Omental fat pad (tissue), 4 donors: ENCODE measurements around the gene GLIS1. TPM values are rescaled to one million over a fixed set of nuclear protein-coding genes. Genes with fewer than 3 reads are reported as not detected.

Experiments used
- ATAC-seq: fragments of 150-250 bp; one replicate; pipeline ENCODE4 v1.9.1; 2016; ENCODE audit warnings: mild to moderate bottlenecking, moderate library complexity; ENCODE audit not compliant: low FRiP score
- DNase-seq: peaks from one replicate; pipeline ENCODE4 v3.0.0-alpha.2; 2019; ENCODE audit warnings: low spot score
- CTCF ChIP-seq, 3 donors: fragments of 450-650 bp; IDR thresholded peaks; one replicate each; pipeline ENCODE4 v1.5.1; 2016 to 2017; ENCODE audit warnings: antibody characterized with exemption in 3 of 3, mild to moderate bottlenecking in 3 of 3, moderate library complexity in 2 of 3
- total RNA-seq, 4 donors: library from RNA; depleted of rRNA; stranded (reverse); fragments of >200 nt; gene quantifications; one replicate each; pipeline ENCODE4 v1.1.0, GENCODE V29; 2016

The GLIS1 gene
- total RNA-seq, 4 donors from 2014 or later, result 0.19 to 1.4 (median 0.75) TPM

DNA sequence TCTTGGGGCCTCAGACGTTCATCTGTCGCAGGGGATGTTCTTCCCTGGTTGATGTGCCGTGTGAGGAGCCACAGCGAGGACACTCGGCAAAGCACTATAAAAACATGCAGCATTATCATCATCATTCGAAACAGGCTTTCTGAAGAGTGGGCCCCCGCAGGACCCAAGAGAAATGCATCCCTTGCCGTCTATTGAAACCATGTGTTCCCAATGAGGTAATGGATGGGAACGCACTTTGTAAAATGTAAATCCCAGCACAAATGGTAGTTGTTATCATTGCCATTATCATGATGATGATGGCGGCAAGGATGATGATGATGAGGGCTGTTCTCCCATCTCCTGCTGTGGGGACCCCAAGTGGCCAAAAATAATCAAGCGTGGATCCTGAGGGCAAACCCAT, 76.8 kb downstream of the GLIS1 start:
- DNase-seq (no peak), ATAC-seq (no peak)
- TF ChIP-seq CTCF (IDR thresholded peaks at IDR 0.05), result no peak

DNA sequence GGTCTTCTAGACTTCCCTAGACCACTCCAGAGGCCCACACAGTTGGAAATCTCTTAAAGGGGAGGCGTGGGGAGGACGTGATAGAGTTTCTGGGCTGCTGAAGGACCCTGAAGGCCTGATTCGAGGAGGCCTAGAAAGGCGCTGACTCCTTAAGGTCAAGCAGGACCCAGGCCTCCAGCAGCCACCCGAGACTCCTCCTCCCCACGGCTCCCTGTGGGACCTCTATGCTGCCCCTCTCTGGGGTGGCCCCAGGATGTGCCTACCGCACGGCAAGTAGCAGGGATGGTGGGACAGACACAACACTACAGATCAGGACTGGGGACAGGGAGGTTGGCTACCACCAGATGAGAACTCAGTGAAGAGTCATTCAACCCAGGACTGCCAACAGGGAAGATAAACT, 77.5 kb downstream of the GLIS1 start:
- DNase-seq (no peak), ATAC-seq (no peak)
- TF ChIP-seq CTCF (IDR thresholded peaks at IDR 0.05), result no peak

DNA sequence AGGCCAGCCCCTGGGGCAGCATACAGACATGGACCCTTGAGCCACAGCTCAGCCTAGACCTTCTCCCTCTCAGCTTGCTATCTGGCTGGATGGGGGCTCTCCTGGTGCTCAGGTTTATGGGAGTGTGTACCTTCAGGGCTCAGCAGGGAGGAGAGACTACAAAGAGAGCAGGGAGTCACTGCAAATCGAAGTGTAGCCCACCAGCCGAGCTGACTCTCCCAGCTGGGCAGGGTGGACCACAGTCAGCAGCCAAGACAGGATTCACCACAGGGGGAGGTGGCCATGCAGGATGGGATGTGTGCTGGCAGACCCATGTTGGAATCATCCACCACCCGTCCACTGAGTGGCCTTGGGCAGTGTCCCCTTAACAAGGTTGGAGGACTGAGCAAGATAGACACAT, 78.3 kb downstream of the GLIS1 start:
- TF ChIP-seq CTCF (IDR thresholded peaks at IDR 0.05), result no peak
- no peak for ATAC-seq
- DNase-seq, result no peak

DNA sequence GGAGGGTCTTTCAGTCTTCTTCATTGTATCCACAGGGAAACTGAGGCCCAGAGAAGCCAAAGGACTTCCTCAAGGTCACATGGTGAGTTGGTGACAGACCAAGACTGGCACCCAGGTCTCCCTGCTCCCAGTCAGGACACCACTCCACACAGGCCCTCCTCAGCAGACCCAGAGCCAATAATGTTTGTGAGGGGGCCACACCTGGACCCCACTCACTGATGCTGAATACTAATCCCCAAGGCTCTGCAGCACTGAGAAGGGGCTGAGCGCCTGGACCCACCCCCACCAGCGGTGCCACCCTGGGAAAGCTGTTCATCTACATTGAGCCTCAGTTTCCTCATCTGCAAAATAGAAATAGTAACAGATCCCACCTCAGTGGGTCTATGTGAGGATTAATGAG, 79.5 kb downstream of the GLIS1 start:
- no peak for TF ChIP-seq CTCF (IDR thresholded peaks at IDR 0.05)
- DNase-seq (no peak), ATAC-seq (no peak)

DNA sequence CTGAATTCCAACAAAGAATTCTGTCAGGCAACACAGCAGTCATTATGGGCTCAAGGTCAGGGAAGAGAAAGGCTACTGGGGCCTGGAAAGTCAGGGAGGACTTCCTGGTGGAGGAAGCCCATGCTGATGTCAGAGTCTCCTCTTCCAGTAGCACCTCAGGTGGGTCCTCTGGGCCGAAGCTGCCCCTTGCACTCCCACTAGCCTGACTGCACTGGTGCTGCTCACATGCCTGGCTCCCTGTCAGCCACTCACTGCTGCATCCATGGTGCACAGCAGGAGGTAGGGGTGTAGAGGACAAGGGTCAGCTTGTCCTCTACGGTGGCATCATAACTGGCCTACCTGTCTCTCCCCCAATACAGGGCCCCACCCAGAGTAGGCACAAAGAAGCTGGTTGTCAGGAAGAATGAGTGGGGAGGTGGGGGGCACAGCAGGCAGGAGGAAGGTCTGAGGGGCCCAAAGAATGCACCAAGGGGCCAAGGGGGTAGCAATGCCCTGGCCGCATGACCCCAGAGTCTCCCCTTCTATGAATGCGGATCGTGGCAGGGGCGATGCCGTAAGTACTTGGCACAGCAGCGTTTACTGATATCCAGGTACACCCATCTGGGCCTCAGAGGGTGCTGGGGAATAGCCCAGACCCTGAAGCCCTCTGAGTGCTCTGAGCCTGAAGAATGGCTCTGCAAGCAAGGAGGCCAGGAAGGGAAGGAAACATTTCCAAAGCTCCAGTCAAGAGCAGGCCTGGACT, 80.3 kb downstream of the GLIS1 start:
- no peak for DNase-seq
- ATAC-seq, result no peak
- no peak for TF ChIP-seq CTCF (IDR thresholded peaks at IDR 0.05)

- TF ChIP-seq CTCF (IDR thresholded peaks at IDR 0.05), result no peak
- DNase-seq, result no peak
- no peak for ATAC-seq
Observed at GRCh38 chr1:53657891-53658396, 81.0 kb downstream of the GLIS1 start.

GRCh38 chr1:53657531-53657805, 81.5 kb downstream of the GLIS1 start:
- TF ChIP-seq CTCF (IDR thresholded peaks at IDR 0.05), result no peak
- DNase-seq (no peak), ATAC-seq (no peak)
